Measurements from ENCODE around the gene MAGED1.

The MAGED1 gene

DNA sequence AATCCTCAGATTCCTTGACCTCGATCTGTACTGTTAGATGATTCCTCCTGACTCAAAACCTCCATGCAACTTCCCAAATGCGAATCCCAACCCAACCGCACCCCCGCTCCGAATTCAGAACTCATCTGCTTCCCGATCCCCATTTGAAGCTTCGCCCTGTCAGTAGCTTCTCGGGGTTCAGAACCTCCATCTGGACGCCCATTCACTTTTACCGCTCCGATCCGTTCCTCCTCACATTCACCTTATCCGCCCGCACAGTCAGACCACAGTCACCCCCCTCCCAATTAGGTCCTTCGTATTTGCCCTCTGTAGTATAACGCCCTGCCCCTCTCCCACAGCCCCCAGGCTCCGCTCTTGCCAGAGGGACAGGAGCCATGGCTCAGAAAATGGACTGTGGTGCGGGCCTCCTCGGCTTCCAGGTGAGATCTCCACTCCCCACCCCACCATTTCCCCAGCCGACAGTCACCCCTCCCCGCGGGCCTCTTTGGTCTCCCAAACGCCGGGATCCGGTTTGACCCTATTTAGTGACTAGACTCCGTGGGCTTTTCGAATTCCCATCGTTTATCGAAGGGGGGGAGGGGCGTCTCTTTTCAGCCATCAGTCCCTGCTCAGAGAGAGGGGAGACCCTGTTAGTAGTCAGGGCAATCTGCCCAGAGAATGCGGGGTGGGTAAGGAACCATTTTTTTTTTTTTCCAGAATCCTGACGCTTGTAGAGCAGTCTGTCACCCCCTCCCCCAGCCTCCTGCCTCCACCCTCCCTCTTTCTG is 691 bp downstream of the MAGED1 start:
- TF ChIP-seq TAF1 (IDR thresholded peaks at IDR 0.05; ENCODE audit: borderline replicate concordance, insufficient read depth, low read length) = no peak
- TF ChIP-seq SIN3A (IDR thresholded peaks at IDR 0.05; ENCODE audit: borderline replicate concordance, insufficient read depth, low read length) = no peak
- no peak for TF ChIP-seq FOXP2 (optimal IDR thresholded peaks at IDR 0.05; ENCODE audit: borderline replicate concordance, extremely low read depth, extremely low read length, insufficient read depth)
- TF ChIP-seq, protein P1, sequence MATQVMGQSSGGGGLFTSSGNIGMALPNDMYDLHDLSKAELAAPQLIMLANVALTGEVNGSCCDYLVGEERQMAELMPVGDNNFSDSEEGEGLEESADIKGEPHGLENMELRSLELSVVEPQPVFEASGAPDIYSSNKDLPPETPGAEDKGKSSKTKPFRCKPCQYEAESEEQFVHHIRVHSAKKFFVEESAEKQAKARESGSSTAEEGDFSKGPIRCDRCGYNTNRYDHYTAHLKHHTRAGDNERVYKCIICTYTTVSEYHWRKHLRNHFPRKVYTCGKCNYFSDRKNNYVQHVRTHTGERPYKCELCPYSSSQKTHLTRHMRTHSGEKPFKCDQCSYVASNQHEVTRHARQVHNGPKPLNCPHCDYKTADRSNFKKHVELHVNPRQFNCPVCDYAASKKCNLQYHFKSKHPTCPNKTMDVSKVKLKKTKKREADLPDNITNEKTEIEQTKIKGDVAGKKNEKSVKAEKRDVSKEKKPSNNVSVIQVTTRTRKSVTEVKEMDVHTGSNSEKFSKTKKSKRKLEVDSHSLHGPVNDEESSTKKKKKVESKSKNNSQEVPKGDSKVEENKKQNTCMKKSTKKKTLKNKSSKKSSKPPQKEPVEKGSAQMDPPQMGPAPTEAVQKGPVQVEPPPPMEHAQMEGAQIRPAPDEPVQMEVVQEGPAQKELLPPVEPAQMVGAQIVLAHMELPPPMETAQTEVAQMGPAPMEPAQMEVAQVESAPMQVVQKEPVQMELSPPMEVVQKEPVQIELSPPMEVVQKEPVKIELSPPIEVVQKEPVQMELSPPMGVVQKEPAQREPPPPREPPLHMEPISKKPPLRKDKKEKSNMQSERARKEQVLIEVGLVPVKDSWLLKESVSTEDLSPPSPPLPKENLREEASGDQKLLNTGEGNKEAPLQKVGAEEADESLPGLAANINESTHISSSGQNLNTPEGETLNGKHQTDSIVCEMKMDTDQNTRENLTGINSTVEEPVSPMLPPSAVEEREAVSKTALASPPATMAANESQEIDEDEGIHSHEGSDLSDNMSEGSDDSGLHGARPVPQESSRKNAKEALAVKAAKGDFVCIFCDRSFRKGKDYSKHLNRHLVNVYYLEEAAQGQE (IDR thresholded peaks at IDR 0.05; ENCODE audit: insufficient read depth in 1 of 2, low read depth in 2 of 2, low read length in 2 of 2) = no peak
- no peak for TF ChIP-seq POLR2AphosphoS5 (IDR thresholded peaks at IDR 0.05; ENCODE audit: low read depth, low read length)

DNA sequence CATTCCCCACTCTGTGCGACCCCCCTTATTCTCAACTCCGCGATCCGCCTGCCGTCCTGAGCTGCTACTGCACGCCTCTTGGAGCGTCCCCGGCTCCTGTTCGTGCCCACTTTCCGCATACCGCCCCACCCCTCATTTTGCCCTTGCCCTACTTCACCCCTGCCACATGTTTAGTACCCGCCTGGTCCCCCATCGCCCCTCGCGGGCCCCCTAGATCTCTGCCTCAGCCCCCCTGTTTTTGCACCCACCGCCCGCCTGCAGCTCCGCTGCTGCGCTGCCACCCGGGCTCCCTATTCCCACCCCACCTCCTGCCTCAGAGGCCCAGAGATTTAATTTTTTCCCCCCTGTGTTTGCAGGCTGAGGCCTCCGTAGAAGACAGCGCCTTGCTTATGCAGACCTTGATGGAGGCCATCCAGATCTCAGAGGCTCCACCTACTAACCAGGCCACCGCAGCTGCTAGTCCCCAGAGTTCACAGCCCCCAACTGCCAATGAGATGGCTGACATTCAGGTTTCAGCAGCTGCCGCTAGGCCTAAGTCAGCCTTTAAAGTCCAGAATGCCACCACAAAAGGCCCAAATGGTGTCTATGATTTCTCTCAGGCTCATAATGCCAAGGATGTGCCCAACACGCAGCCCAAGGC is 1.4 kb downstream of the MAGED1 start:
- TF ChIP-seq SIN3A (IDR thresholded peaks at IDR 0.05; ENCODE audit: borderline replicate concordance, insufficient read depth, low read length) = no peak
- no peak for TF ChIP-seq FOXP2 (optimal IDR thresholded peaks at IDR 0.05; ENCODE audit: borderline replicate concordance, extremely low read depth, extremely low read length, insufficient read depth)
- TF ChIP-seq POLR2AphosphoS5 (IDR thresholded peaks at IDR 0.05; ENCODE audit: low read depth, low read length) = no peak
- TF ChIP-seq TAF1 (IDR thresholded peaks at IDR 0.05; ENCODE audit: borderline replicate concordance, insufficient read depth, low read length) = no peak
- TF ChIP-seq, protein P1 (IDR thresholded peaks at IDR 0.05; ENCODE audit: insufficient read depth in 1 of 2, low read depth in 2 of 2, low read length in 2 of 2) = no peak

DNA sequence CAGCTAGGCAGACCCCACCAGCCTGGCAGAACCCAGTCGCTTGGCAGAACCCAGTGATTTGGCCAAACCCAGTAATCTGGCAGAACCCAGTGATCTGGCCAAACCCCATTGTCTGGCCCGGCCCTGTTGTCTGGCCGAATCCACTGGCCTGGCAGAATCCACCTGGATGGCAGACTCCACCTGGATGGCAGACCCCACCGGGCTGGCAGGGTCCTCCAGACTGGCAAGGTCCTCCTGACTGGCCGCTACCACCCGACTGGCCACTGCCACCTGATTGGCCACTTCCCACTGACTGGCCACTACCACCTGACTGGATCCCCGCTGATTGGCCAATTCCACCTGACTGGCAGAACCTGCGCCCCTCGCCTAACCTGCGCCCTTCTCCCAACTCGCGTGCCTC is 3.2 kb downstream of the MAGED1 start:
- TF ChIP-seq TAF1 (IDR thresholded peaks at IDR 0.05; ENCODE audit: borderline replicate concordance, insufficient read depth, low read length) (no peak), POLR2AphosphoS5 (IDR thresholded peaks at IDR 0.05; ENCODE audit: low read depth, low read length) (no peak), FOXP2 (optimal IDR thresholded peaks at IDR 0.05; ENCODE audit: borderline replicate concordance, extremely low read depth, extremely low read length, insufficient read depth) (no peak), SIN3A (IDR thresholded peaks at IDR 0.05; ENCODE audit: borderline replicate concordance, insufficient read depth, low read length) (no peak)
- TF ChIP-seq, protein P1 (IDR thresholded peaks at IDR 0.05; ENCODE audit: insufficient read depth in 1 of 2, low read depth in 2 of 2, low read length in 2 of 2) = no peak

GRCh38 chrX:51899741-51900140 is 6.3 kb downstream of the MAGED1 start:
- TF ChIP-seq, protein P1 (IDR thresholded peaks at IDR 0.05; ENCODE audit: insufficient read depth in 1 of 2, low read depth in 2 of 2, low read length in 2 of 2) = no peak

Measured in PFSK-1 (cell line).